HEK293T (cell line): Measurements from ENCODE around the gene GRAMD4.

Experiments
- CTCF ChIA-PET: fragments of 350-600 bp; formaldehyde crosslinking; extraction: SDS; loops from one replicate; lab custom pipeline; 2021; ENCODE audit warnings: antibody characterized with exemption, inconsistent platforms; lab: Yijun Ruan, JAX
- POLR2A ChIA-PET: fragments of 350-600 bp; formaldehyde crosslinking; extraction: SDS; loops from one replicate; lab custom pipeline; 2020; ENCODE audit warnings: antibody characterized with exemption, inconsistent platforms; lab: Yijun Ruan, JAX
- DNase-seq: peaks from one replicate; pipeline ENCODE4 v3.0.0; 2012; ENCODE audit warnings: mixed read lengths; ENCODE audit errors: extremely low spot score
- ARNT ChIP-seq: fragments of 450-650 bp; IDR thresholded peaks from 2 replicates; pipeline ENCODE4 v1.6.1; 2017; ENCODE audit warnings: mild to moderate bottlenecking
- BHLHE40 ChIP-seq: fragments of 450-650 bp; IDR thresholded peaks from 2 replicates; pipeline ENCODE4 v1.6.1; 2016; ENCODE audit warnings: mild to moderate bottlenecking, moderate library complexity, borderline replicate concordance
- CTBP1 ChIP-seq: fragments of 450-650 bp; IDR thresholded peaks from 2 replicates; pipeline ENCODE4 v1.6.1; 2016; ENCODE audit warnings: borderline replicate concordance
- ELF4 ChIP-seq: fragments of 450-650 bp; IDR thresholded peaks from 2 replicates; pipeline ENCODE4 v1.6.1; 2017; ENCODE audit warnings: antibody characterized with exemption
- FOXA1 ChIP-seq: fragments of 450-650 bp; IDR thresholded peaks from 2 replicates; pipeline ENCODE4 v1.6.1; 2016; ENCODE audit warnings: mild to moderate bottlenecking
- FOXK2 ChIP-seq: fragments of 450-650 bp; IDR thresholded peaks from 2 replicates; pipeline ENCODE4 v1.6.1; 2016; ENCODE audit warnings: mild to moderate bottlenecking
- FOXM1 ChIP-seq: fragments of 450-650 bp; IDR thresholded peaks from 2 replicates; pipeline ENCODE4 v1.6.1; 2017; ENCODE audit warnings: mild to moderate bottlenecking, borderline replicate concordance
- HDGF ChIP-seq: fragments of 450-650 bp; IDR thresholded peaks from 2 replicates; pipeline ENCODE4 v1.6.1; 2017; ENCODE audit warnings: antibody characterized with exemption, borderline replicate concordance
- L3MBTL2 ChIP-seq: fragments of 450-650 bp; conservative IDR thresholded peaks from 2 replicates; pipeline ENCODE4 v1.6.1; 2016; ENCODE audit warnings: mild to moderate bottlenecking
- LEF1 ChIP-seq: fragments of 450-650 bp; IDR thresholded peaks from 2 replicates; pipeline ENCODE4 v1.6.1; 2017; ENCODE audit warnings: mild to moderate bottlenecking, borderline replicate concordance
- NFRKB ChIP-seq: fragments of 450-650 bp; IDR thresholded peaks from 2 replicates; pipeline ENCODE4 v1.6.1; 2016; ENCODE audit warnings: mild to moderate bottlenecking, moderate library complexity
- SP1 ChIP-seq: fragments of 450-650 bp; IDR thresholded peaks from 2 replicates; pipeline ENCODE4 v1.6.1; 2017
- SUZ12 ChIP-seq: fragments of 450-650 bp; IDR thresholded peaks from 2 replicates; pipeline ENCODE4 v1.6.1; 2016; ENCODE audit warnings: mild to moderate bottlenecking
- TARDBP ChIP-seq: fragments of 450-650 bp; IDR thresholded peaks from 2 replicates; pipeline ENCODE4 v1.6.1; 2016
- ZNF384 ChIP-seq: fragments of 450-650 bp; IDR thresholded peaks from 2 replicates; pipeline ENCODE4 v1.6.1; 2016
- TF ChIP-seq, protein P1 (sequence below): fragments of 450-650 bp; IDR thresholded peaks from 2 replicates; pipeline ENCODE4 v1.6.1; 2016

Gene GRAMD4

DNA sequence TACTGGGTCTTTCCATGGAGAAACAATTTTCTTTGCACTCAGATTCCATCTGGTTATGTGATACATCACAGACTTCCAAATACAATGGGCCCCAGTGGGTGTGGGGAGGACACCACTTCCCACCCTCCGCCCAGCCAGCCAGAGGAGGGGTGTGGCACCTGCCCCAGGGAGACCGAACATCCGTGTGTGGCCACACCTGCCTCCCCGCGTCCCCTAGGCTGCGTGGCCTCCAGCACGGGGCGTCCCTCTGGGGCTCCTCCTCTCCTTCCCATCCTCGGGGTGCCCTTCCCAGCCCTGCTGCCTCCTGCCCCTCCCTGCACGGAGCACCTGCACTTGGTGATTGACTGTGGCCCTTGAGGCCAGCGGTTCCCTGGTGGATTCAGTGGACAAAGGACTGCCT is 68.8 kb downstream of the GRAMD4 start:
- ChIA-PET POLR2A (no interaction called here), CTCF (no interaction called here)
- DNase-seq: no peak
- no peak for TF ChIP-seq TARDBP
- TF ChIP-seq SUZ12: no peak
- TF ChIP-seq ELF4: no peak
- TF ChIP-seq L3MBTL2: no peak
- no peak for TF ChIP-seq FOXK2
- TF ChIP-seq LEF1: no peak
- TF ChIP-seq HDGF: no peak
- no peak for TF ChIP-seq ARNT
- TF ChIP-seq SP1: no peak
- TF ChIP-seq FOXM1: no peak
- no peak for TF ChIP-seq FOXA1
- TF ChIP-seq NFRKB: no peak
- TF ChIP-seq BHLHE40: no peak
- no peak for TF ChIP-seq ZNF384
- TF ChIP-seq, protein P1, sequence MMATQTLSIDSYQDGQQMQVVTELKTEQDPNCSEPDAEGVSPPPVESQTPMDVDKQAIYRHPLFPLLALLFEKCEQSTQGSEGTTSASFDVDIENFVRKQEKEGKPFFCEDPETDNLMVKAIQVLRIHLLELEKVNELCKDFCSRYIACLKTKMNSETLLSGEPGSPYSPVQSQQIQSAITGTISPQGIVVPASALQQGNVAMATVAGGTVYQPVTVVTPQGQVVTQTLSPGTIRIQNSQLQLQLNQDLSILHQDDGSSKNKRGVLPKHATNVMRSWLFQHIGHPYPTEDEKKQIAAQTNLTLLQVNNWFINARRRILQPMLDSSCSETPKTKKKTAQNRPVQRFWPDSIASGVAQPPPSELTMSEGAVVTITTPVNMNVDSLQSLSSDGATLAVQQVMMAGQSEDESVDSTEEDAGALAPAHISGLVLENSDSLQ: no peak
- no peak for TF ChIP-seq CTBP1

GRCh38 chr22:46690146-46690545 is 70.0 kb downstream of the GRAMD4 start:
- POLR2A ChIA-PET: no interaction called here
- CTCF ChIA-PET: no interaction called here
- DNase-seq: no peak
- TF ChIP-seq ZNF384: no peak
- TF ChIP-seq ELF4: no peak
- no peak for TF ChIP-seq FOXM1
- no peak for TF ChIP-seq L3MBTL2

DNA sequence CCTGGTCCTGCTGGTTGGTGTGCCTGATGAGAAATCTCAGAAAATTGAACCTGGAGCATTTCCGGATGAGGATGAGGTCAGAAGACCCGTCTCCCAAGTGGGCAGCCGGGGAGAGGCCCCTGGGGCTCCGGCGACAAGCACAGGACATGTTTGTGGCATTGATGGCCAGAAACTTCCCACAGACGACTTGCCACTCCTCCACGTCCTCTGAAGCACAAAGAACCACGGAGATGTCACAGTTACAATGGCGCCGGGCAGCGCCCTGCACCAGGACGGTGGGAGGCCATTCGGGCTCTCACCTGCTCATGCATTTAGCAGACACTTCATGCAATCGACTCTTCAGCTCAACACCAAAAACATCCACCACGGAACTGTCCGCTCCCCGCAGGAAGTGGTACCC is 71.4 kb downstream of the GRAMD4 start:
- TF ChIP-seq BHLHE40: no peak
- TF ChIP-seq ELF4: no peak
- no peak for TF ChIP-seq SUZ12
- no peak for TF ChIP-seq SP1
- TF ChIP-seq, protein P1: no peak
- TF ChIP-seq ARNT: no peak
- TF ChIP-seq LEF1: no peak
- TF ChIP-seq NFRKB: no peak
- no peak for TF ChIP-seq L3MBTL2
- no peak for TF ChIP-seq FOXA1
- no peak for TF ChIP-seq FOXM1
- no peak for TF ChIP-seq TARDBP
- DNase-seq: no peak
- CTCF ChIA-PET: interaction anchor here (0.8 kb wide), 1 partner anchor 128 kb away, joined by 5 read pairs; no protein-coding TSS in a partner anchor
- POLR2A ChIA-PET: no interaction called here

- POLR2A ChIA-PET: no interaction called here
- TF ChIP-seq CTBP1: no peak
- TF ChIP-seq HDGF: no peak
- no peak for DNase-seq
- CTCF ChIA-PET: no interaction called here
These were observed 73.6 kb downstream of the GRAMD4 start for GRCh38 chr22:46693634-46694415.

DNA sequence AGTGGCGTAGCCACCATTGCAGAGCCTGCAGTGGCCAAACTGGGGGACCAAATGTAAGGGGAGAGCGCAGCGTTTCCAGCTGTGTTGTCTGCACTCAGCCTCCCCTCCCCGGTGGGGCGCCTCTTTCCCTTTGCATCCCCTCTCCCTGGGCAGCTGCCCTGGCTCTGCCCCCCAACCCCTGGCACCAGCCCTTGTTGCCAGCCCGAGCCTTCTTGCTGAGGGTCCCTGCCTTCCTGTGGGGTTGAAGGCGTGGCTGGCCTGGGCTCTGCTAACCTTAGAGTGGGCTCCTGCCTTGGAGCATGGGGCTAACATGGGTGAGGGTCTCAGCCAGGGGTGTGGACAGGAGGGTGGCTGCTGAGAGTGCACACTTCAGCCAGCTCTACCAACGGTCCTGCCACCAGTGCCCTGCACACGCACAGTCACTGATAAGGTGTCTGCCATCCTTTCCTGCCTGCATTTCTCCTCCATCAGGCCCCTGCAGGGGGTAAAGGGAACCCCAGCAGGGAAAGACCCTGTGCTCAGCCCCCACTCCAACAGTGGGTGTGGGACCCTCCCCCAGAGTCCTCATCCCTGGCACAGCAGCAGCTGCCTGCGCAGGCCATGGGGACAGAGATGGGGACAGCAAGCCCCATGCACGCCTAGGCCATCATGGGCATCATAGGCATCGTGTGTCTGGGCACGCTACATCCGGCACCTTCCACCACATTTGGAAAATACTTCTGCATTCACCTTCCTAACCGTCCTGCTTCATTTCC is 74.4 kb downstream of the GRAMD4 start:
- ChIA-PET POLR2A (no interaction called here), CTCF (no interaction called here)
- no peak for DNase-seq
- TF ChIP-seq CTBP1 (no peak), BHLHE40 (no peak), HDGF (no peak), SUZ12 (no peak), NFRKB (no peak), FOXM1 (no peak), LEF1 (no peak)

DNA sequence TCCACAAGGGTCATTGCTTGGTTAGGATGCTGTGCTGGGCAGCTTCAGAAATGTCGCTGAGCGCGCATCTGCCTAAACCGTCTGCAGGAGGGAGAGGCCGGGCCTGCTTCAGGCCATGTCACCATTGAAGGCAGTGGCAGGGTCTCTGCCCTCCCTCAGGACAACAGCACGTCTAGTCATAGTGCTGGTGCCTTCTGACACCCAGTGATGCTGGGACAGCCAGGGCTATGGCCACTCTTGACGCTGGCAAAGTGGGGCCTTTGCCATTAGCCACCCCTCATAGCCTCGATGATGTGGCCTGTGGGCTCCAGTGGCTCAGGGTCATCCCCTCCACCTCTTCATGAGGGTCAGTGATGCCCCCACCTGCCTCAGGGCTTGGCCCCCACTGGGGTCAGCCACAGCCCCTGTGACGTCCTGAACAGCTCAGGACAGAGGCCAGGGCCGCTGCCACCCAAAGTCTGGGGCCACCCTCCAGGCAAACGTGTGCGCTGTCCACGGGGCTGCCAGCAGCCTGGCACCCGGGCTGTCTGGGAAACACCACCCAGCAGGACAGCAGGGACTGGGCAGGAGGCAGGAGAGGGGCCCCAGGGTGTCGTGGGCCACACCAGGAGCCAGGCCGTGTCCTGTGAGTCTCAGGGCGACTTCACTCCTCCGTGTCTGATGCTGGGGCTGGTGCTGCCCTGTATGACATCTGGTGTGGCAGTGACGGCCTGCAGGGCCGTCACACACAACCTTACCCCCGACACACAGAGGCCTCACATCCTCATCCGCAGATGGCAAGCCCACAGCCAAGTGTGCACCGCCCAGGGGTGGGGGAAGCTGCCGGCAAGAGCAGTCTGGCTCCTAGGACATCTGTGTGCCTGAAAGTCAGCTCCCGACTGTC is 75.4 kb downstream of the GRAMD4 start:
- ChIA-PET CTCF (no interaction called here), POLR2A (no interaction called here)
- no peak for TF ChIP-seq FOXK2
- TF ChIP-seq BHLHE40: no peak
- TF ChIP-seq ZNF384: no peak
- no peak for TF ChIP-seq L3MBTL2
- no peak for TF ChIP-seq SP1
- no peak for TF ChIP-seq ELF4
- TF ChIP-seq FOXM1: no peak
- no peak for TF ChIP-seq TARDBP
- TF ChIP-seq ARNT: no peak
- TF ChIP-seq SUZ12: no peak
- TF ChIP-seq, protein P1: no peak
- TF ChIP-seq HDGF: no peak
- no peak for TF ChIP-seq FOXA1
- DNase-seq: no peak
